ENCODE results near the gene TATDN2.
"Not testable (repeated sequence)": the region's sequence is repeated elsewhere in the genome, so short reads cannot be mapped to it uniquely, and the experiment has no call there.

TATDN2 gene

GRCh38 chr3:10238345-10239183, 9.7 kb upstream of the TATDN2 start:
- peak; percentile 40 for DNase-seq

- no peak for DNase-seq
These were observed 7.5 kb upstream of the TATDN2 start for GRCh38 chr3:10240799-10241198.

- DNase-seq = peak; percentile 88
These were observed 5.8 kb upstream of the TATDN2 start for GRCh38 chr3:10242182-10243065.

- no peak for DNase-seq
These were observed 4.2 kb upstream of the TATDN2 start for GRCh38 chr3:10244009-10244408.

- DNase-seq = no peak
These were observed 3.1 kb upstream of the TATDN2 start for GRCh38 chr3:10245081-10245712.

GRCh38 chr3:10247679-10248183, 528 bp upstream of the TATDN2 start:
- DNase-seq = no peak

GRCh38 chr3:10248984-10249748, 907 bp downstream of the TATDN2 start:
- peak; percentile 78 for DNase-seq

- DNase-seq = peak; percentile 44
These were observed 1.6 kb downstream of the TATDN2 start for GRCh38 chr3:10249833-10250232.

- DNase-seq = no peak
These were observed 2.7 kb downstream of the TATDN2 start for GRCh38 chr3:10251006-10251405.

- DNase-seq = no peak
These were observed 5.5 kb downstream of the TATDN2 start for GRCh38 chr3:10253731-10254130.

- no peak for DNase-seq
These were observed 7.6 kb downstream of the TATDN2 start for GRCh38 chr3:10255835-10256234.

GRCh38 chr3:10259036-10259435, 10.8 kb downstream of the TATDN2 start:
- no peak for DNase-seq

- DNase-seq = peak; percentile 35
These were observed 11.5 kb downstream of the TATDN2 start for GRCh38 chr3:10259798-10260197.

- DNase-seq = no peak
These were observed 12.0 kb downstream of the TATDN2 start for GRCh38 chr3:10260211-10260701.

- DNase-seq = no peak
These were observed 13.8 kb downstream of the TATDN2 start for GRCh38 chr3:10262027-10262426.

GRCh38 chr3:10263646-10264363, 15.5 kb downstream of the TATDN2 start:
- peak; percentile 70 for DNase-seq

- no peak for DNase-seq
These were observed 17.6 kb downstream of the TATDN2 start for GRCh38 chr3:10265833-10266232.

GRCh38 chr3:10266936-10267335, 18.7 kb downstream of the TATDN2 start:
- DNase-seq = not testable (repeated sequence)

- DNase-seq = no peak
These were observed 19.9 kb downstream of the TATDN2 start for GRCh38 chr3:10268116-10268515.

GRCh38 chr3:10268930-10269329, 20.7 kb downstream of the TATDN2 start:
- no peak for DNase-seq

- no peak for DNase-seq
These were observed 21.2 kb downstream of the TATDN2 start for GRCh38 chr3:10269443-10269842.

Measured in activated CD4-positive, alpha-beta T cell treated with anti-CD3 and anti-CD28 coated beads, Interleukin-2, amount 50 U/mL, for 16 hours (primary cell).